Neuron (in vitro differentiated cells): ENCODE measurements around the gene PODXL.
"Not testable (repeated sequence)": the region's sequence is repeated elsewhere in the genome, so short reads cannot be mapped to it uniquely, and the experiment has no call there.

Source experiments
- H2AFZ ChIP-seq: one replicate; pipeline ENCODE4 v1.6.1; 2013; ENCODE audit warnings: low read depth, mild to moderate bottlenecking, inconsistent platforms, low read length, moderate library complexity
- H3K27me3 ChIP-seq: one replicate; pipeline ENCODE4 v1.6.1; 2013; ENCODE audit warnings: low read length; ENCODE audit not compliant: insufficient read depth
- H3K36me3 ChIP-seq: one replicate; pipeline ENCODE4 v1.6.1; 2013; ENCODE audit warnings: low read length; ENCODE audit not compliant: insufficient read depth
- H3K4me1 ChIP-seq: one replicate; pipeline ENCODE4 v1.6.1; 2013; ENCODE audit warnings: low read length; ENCODE audit not compliant: insufficient read depth
- H3K4me3 ChIP-seq: 2 replicates; pipeline ENCODE4 v1.5.1; 2013; ENCODE audit warnings: mild to moderate bottlenecking, low read length, moderate library complexity
- H3K9me3 ChIP-seq: one replicate; pipeline ENCODE4 v1.6.1; 2013; ENCODE audit warnings: low read length

The PODXL gene

GRCh38 chr7:131527456-131527855 is 29.0 kb downstream of the PODXL start:
- H3K4me1 ChIP-seq = peaks cover 7% of the 10 kb centered on the region
- no peaks in the 10 kb centered on the region for H3K27me3 ChIP-seq
- no peak overlapping the region for H2AFZ ChIP-seq
- no peak overlapping the region for H3K4me3 ChIP-seq
- H3K9me3 ChIP-seq = peaks cover 4% of the 10 kb centered on the region
- peaks cover 10% of the 10 kb centered on the region for H3K36me3 ChIP-seq

- Histone ChIP-seq H3K4me1 (peaks cover 7% of the 10 kb centered on the region), H3K4me3 (no peak overlapping the region), H2AFZ (no peak overlapping the region), H3K9me3 (no peaks in the 10 kb centered on the region), H3K36me3 (peaks cover 5% of the 10 kb centered on the region), H3K27me3 (no peaks in the 10 kb centered on the region)
These were observed 30.6 kb downstream of the PODXL start for GRCh38 chr7:131525820-131526219.

- Histone ChIP-seq H3K36me3 (peaks cover 9% of the 10 kb centered on the region), H2AFZ (no peak overlapping the region), H3K4me1 (peaks cover 7% of the 10 kb centered on the region), H3K9me3 (no peaks in the 10 kb centered on the region), H3K27me3 (no peaks in the 10 kb centered on the region), H3K4me3 (no peak overlapping the region)
These were observed 31.7 kb downstream of the PODXL start for GRCh38 chr7:131524703-131525102.

GRCh38 chr7:131524115-131524514 is 32.3 kb downstream of the PODXL start:
- H3K4me3 ChIP-seq = no peak overlapping the region
- peaks cover 9% of the 10 kb centered on the region for H3K36me3 ChIP-seq
- no peaks in the 10 kb centered on the region for H3K9me3 ChIP-seq
- no peak overlapping the region for H2AFZ ChIP-seq
- H3K27me3 ChIP-seq = no peaks in the 10 kb centered on the region
- H3K4me1 ChIP-seq = peaks cover under 1% of the 10 kb centered on the region

- peaks cover 4% of the 10 kb centered on the region for H3K36me3 ChIP-seq
- no peaks in the 10 kb centered on the region for H3K27me3 ChIP-seq
- H3K4me1 ChIP-seq = no peaks in the 10 kb centered on the region
- no peak overlapping the region for H3K4me3 ChIP-seq
- no peak overlapping the region for H2AFZ ChIP-seq
- H3K9me3 ChIP-seq = no peaks in the 10 kb centered on the region
These were observed 34.0 kb downstream of the PODXL start for GRCh38 chr7:131522325-131522930.

GRCh38 chr7:131521651-131522163 is 34.7 kb downstream of the PODXL start:
- Histone ChIP-seq H3K4me3 (no peak overlapping the region), H3K36me3 (peaks cover 7% of the 10 kb centered on the region), H3K9me3 (no peaks in the 10 kb centered on the region), H3K27me3 (no peaks in the 10 kb centered on the region), H3K4me1 (no peaks in the 10 kb centered on the region), H2AFZ (no peak overlapping the region)

- Histone ChIP-seq H3K36me3 (peaks cover 7% of the 10 kb centered on the region), H3K27me3 (no peaks in the 10 kb centered on the region), H3K4me3 (no peak overlapping the region), H2AFZ (no peak overlapping the region), H3K9me3 (no peaks in the 10 kb centered on the region), H3K4me1 (no peaks in the 10 kb centered on the region)
These were observed 37.8 kb downstream of the PODXL start for GRCh38 chr7:131518626-131519025.

- Histone ChIP-seq H3K27me3 (no peaks in the 10 kb centered on the region), H3K4me1 (no peaks in the 10 kb centered on the region), H3K4me3 (no peak overlapping the region), H2AFZ (no peak overlapping the region), H3K9me3 (no peaks in the 10 kb centered on the region), H3K36me3 (peaks cover 7% of the 10 kb centered on the region)
These were observed 39.1 kb downstream of the PODXL start for GRCh38 chr7:131517218-131517923.

- H3K36me3 ChIP-seq = peaks cover 16% of the 10 kb centered on the region
- not testable (repeated sequence) for H2AFZ ChIP-seq, H3K27me3 ChIP-seq, H3K9me3 ChIP-seq, H3K4me1 ChIP-seq, H3K4me3 ChIP-seq
These were observed 41.0 kb downstream of the PODXL start for GRCh38 chr7:131515471-131515870.

GRCh38 chr7:131513245-131514061 is 43.0 kb downstream of the PODXL start:
- Histone ChIP-seq H3K4me3 (no peak overlapping the region), H3K27me3 (no peaks in the 10 kb centered on the region), H3K4me1 (no peaks in the 10 kb centered on the region), H3K9me3 (no peaks in the 10 kb centered on the region), H2AFZ (no peak overlapping the region), H3K36me3 (peaks cover 26% of the 10 kb centered on the region)

GRCh38 chr7:131511774-131512535 is 44.5 kb downstream of the PODXL start:
- H2AFZ ChIP-seq = no peak overlapping the region
- no peaks in the 10 kb centered on the region for H3K4me1 ChIP-seq
- H3K9me3 ChIP-seq = no peaks in the 10 kb centered on the region
- no peak overlapping the region for H3K4me3 ChIP-seq
- no peaks in the 10 kb centered on the region for H3K27me3 ChIP-seq
- peaks cover 35% of the 10 kb centered on the region for H3K36me3 ChIP-seq

- no peak overlapping the region for H3K4me3 ChIP-seq
- no peaks in the 10 kb centered on the region for H3K4me1 ChIP-seq
- peaks cover 44% of the 10 kb centered on the region for H3K36me3 ChIP-seq
- H2AFZ ChIP-seq = no peak overlapping the region
- no peaks in the 10 kb centered on the region for H3K27me3 ChIP-seq
- no peaks in the 10 kb centered on the region for H3K9me3 ChIP-seq
These were observed 45.4 kb downstream of the PODXL start for GRCh38 chr7:131511071-131511470.
